ENCODE measurements around the gene LCE7A. TPM values are rescaled to one million over a fixed set of nuclear protein-coding genes. Genes with fewer than 3 reads are reported as not detected.

LCE7A gene
- total RNA-seq, 4 donors from 2014 or later = not detected

- Histone ChIP-seq H3K4me1 (peaks cover 0 to 3% (median 0%) of the 10 kb centered on the region in 3 donors), H3K4me3 (no peak overlapping the region), H3K9me3 (no peaks in the 10 kb centered on the region), H3K27ac (no peak overlapping the region), H3K36me3 (no peaks in the 10 kb centered on the region), H3K27me3 (no peaks in the 10 kb centered on the region)
- DNase-seq = no peak
- intact Hi-C loops (cut with DNase I) = loop anchor here (10.0 kb wide), 1 partner anchor 205 kb away; no protein-coding TSS in a partner anchor
- TF ChIP-seq CTCF (IDR thresholded peaks at IDR 0.05) (no peak), POLR2A (IDR thresholded peaks at IDR 0.05) (no peak)
- WGBS, 2 donors = 72 to 73% methylated on average over 3 of the region's 3 CpGs
These were observed 333 bp downstream of the LCE7A start for GRCh38 chr1:152860129-152860528.

DNA sequence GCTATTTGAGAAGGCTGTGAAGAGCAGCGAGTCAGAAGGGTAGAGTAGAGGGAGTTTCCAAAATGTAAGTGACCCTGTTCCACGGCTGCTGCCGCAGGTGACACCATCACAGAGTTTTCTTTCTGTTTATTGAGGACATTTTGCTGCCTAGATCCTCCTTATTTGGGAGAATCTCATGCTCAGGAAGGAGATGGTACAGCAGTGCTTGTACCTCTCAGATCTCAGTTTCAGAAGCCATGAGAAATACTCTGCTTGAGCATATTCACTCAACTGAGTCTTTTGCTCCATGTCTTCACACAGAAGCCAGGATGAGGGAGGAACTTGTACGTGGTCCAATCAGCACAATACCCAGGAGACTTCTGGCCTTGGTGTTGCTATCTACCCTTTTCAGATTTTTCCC lies 1.6 kb downstream of the LCE7A start:
- TF ChIP-seq POLR2A (IDR thresholded peaks at IDR 0.05) = no peak
- no peak for TF ChIP-seq CTCF (IDR thresholded peaks at IDR 0.05)
- no peaks in the 10 kb centered on the region for H3K9me3 ChIP-seq
- no peak overlapping the region for H3K4me3 ChIP-seq
- H3K4me1 ChIP-seq = peaks cover 0 to 3% (median 0%) of the 10 kb centered on the region in 3 donors
- H3K27me3 ChIP-seq = no peaks in the 10 kb centered on the region
- 68 to 73% methylated on average over 4 of the region's 4 CpGs for WGBS, 2 donors
- no peaks in the 10 kb centered on the region for H3K36me3 ChIP-seq
- intact Hi-C loops (cut with DNase I) = loop anchor here (10.0 kb wide), 1 partner anchor 207 kb away; no protein-coding TSS in a partner anchor
- DNase-seq = no peak
- no peak overlapping the region for H3K27ac ChIP-seq

DNA sequence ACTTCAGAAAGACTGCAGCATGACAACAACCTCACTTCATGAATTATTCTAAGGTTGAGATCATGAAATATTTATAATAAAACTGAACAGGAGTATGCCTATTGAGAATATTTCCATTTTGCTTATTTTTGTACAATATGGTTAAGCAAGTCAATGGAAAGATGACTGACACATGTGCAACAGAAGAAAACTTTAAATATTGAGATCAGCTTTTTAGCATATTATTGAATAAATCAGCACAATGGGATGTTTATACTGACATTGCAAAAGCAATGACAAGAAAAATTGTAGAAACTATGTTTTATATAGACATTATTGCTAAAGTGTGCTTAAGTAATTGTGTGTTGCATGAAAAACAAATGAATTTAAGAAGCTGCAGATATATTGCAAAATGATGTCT lies 4.6 kb downstream of the LCE7A start:
- no peak overlapping the region for H3K27ac ChIP-seq
- TF ChIP-seq CTCF (IDR thresholded peaks at IDR 0.05) (no peak), POLR2A (IDR thresholded peaks at IDR 0.05) (no peak)

DNA sequence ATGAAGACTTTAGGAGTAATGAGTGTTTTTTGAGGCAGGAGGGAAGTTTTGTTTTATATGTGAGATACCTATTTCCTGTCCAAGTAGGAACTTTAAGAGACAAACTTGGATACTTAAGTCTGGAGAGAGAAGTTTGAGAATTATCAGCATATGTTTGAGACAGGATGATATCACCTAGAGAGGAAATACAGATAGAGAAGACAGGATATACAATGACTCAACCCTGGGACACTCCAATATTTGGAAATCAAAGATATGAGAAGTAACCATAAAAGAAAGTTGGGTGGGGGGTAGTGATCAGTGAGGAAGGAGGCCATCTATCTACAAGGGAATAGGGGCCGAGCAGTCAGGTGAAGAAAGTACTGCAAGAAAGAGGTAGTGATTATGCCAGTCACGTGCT lies 6.5 kb downstream of the LCE7A start:
- intact Hi-C loops (cut with DNase I) = loop anchor here (10.0 kb wide), 1 partner anchor 212 kb away; no protein-coding TSS in a partner anchor
- Histone ChIP-seq H3K27me3 (no peaks in the 10 kb centered on the region), H3K27ac (no peak overlapping the region), H3K4me3 (no peak overlapping the region), H3K4me1 (peaks cover 0 to 4% (median 0%) of the 10 kb centered on the region in 3 donors), H3K9me3 (no peaks in the 10 kb centered on the region), H3K36me3 (no peaks in the 10 kb centered on the region)
- no peak for DNase-seq
- 83 to 90% methylated on average over 2 of the region's 2 CpGs for WGBS, 2 donors
- TF ChIP-seq POLR2A (IDR thresholded peaks at IDR 0.05) = no peak

More for the DNA sequence above, 4.6 kb downstream of the LCE7A start:
- intact Hi-C loops (cut with DNase I) = loop anchor here (10.0 kb wide), 1 partner anchor 210 kb away; no protein-coding TSS in a partner anchor
- Histone ChIP-seq H3K36me3 (no peaks in the 10 kb centered on the region), H3K4me1 (peaks cover 0 to 3% (median 0%) of the 10 kb centered on the region in 3 donors), H3K9me3 (no peaks in the 10 kb centered on the region), H3K4me3 (no peak overlapping the region), H3K27me3 (no peaks in the 10 kb centered on the region)
- no peak for DNase-seq

- no peak for DNase-seq
- 27 to 29% methylated on average over 9 of the region's 9 CpGs for WGBS, 2 donors
- Histone ChIP-seq H3K9me3 (no peaks in the 10 kb centered on the region), H3K27ac (no peak overlapping the region), H3K4me3 (no peak overlapping the region), H3K36me3 (no peaks in the 10 kb centered on the region), H3K4me1 (peaks cover 0 to 4% (median 0%) of the 10 kb centered on the region in 3 donors), H3K27me3 (no peaks in the 10 kb centered on the region)
- no peak for TF ChIP-seq POLR2A (IDR thresholded peaks at IDR 0.05)
- peak in 5 of 6 experiments; percentile 68 to 84 (median 77) for TF ChIP-seq CTCF (IDR thresholded peaks at IDR 0.05)
- intact Hi-C loops (cut with DNase I) = loop anchor here (2.0 to 10.0 kb wide), 3 partner anchors 57 to 321 kb away; no protein-coding TSS in a partner anchor
These were observed 10.1 kb downstream of the LCE7A start for GRCh38 chr1:152869808-152870419.

Measured in esophagus squamous epithelium (tissue), 5 donors.